GM21381 (cell line): ENCODE measurements around the gene UPK1B.
"Not testable (repeated sequence)": the region's sequence is repeated elsewhere in the genome, so short reads cannot be mapped to it uniquely, and the experiment has no call there.

Source experiments
- ATAC-seq: cut with Tn5 transposase; IDR thresholded peaks from one replicate; pipeline ENCODE4 v1.9.1; 2021; ENCODE audit warnings: mild to moderate bottlenecking, moderate library complexity; ENCODE audit not compliant: unreplicated experiment

Gene UPK1B

GRCh38 chr3:119173325-119173724, at the start of gene UPK1B:
TSS of gene UPK1B (plus strand) at chr3:119173598. CDS start at chr3:119186742, 13,144 bp downstream.
- no peak for ATAC-seq

- no peak for ATAC-seq
Observed at GRCh38 chr3:119125342-119125741, 48.1 kb upstream of the UPK1B start.

GRCh38 chr3:119125742-119126504, 47.5 kb upstream of the UPK1B start:
- no peak for ATAC-seq

GRCh38 chr3:119130291-119130690, 43.1 kb upstream of the UPK1B start:
- not testable (repeated sequence) for ATAC-seq

- not testable (repeated sequence) for ATAC-seq
Observed at GRCh38 chr3:119132291-119132690, 41.1 kb upstream of the UPK1B start.

GRCh38 chr3:119139360-119139759, 34.0 kb upstream of the UPK1B start:
- not testable (repeated sequence) for ATAC-seq

- ATAC-seq, result no peak
Observed at GRCh38 chr3:119140466-119140865, 32.9 kb upstream of the UPK1B start.

GRCh38 chr3:119145128-119145499, 28.3 kb upstream of the UPK1B start:
- ATAC-seq, result no peak

GRCh38 chr3:119145500-119146167, 27.8 kb upstream of the UPK1B start, which contains the start of gene TEX55:
TSS of gene TEX55 (plus strand) at chr3:119146165. CDS start at chr3:119146190, 25 bp downstream.
- peak; percentile 72 for ATAC-seq

- no peak for ATAC-seq
Observed at GRCh38 chr3:119146578-119147375, 26.6 kb upstream of the UPK1B start.

- ATAC-seq, result no peak
Observed at GRCh38 chr3:119147494-119147893, 25.9 kb upstream of the UPK1B start.

GRCh38 chr3:119148493-119149180, 24.8 kb upstream of the UPK1B start:
- ATAC-seq, result no peak

- ATAC-seq, result no peak
Observed at GRCh38 chr3:119149484-119149883, 23.9 kb upstream of the UPK1B start.

GRCh38 chr3:119156868-119157267, 16.5 kb upstream of the UPK1B start:
- ATAC-seq, result no peak

GRCh38 chr3:119157971-119158370, 15.4 kb upstream of the UPK1B start:
- no peak for ATAC-seq

GRCh38 chr3:119160361-119160760, 13.0 kb upstream of the UPK1B start:
- no peak for ATAC-seq

- ATAC-seq, result no peak
Observed at GRCh38 chr3:119160815-119161214, 12.6 kb upstream of the UPK1B start.

GRCh38 chr3:119161240-119161639, 12.2 kb upstream of the UPK1B start:
- no peak for ATAC-seq

GRCh38 chr3:119164745-119165144, 8.7 kb upstream of the UPK1B start:
- ATAC-seq, result not testable (repeated sequence)

- no peak for ATAC-seq
Observed at GRCh38 chr3:119170821-119171220, 2.6 kb upstream of the UPK1B start.
